ENCODE data around the gene TMC8. TPM values are rescaled to one million over a fixed set of nuclear protein-coding genes. Genes with fewer than 3 reads are reported as not detected.
A peak's percentile ranks its signal among the peaks of the same experiment; 100 is the strongest.

Gene TMC8
- polyA plus RNA-seq, 3 donors: 13.3 to 151 (median 15.1) TPM

GRCh38 chr17:78135858-78136500, 5.4 kb downstream of the TMC8 start:
- Mint-ChIP-seq H3K27ac (peak overlapping the region in 4 of 7 donors; percentile 4 to 60 (median 24)), H3K9me3 (no peaks in the 10 kb centered on the region), H3K4me1 (peaks cover 74% of the 10 kb centered on the region), H3K27me3 (ENCODE audit: low read depth in 3 of 3) (peaks cover 0 to 5% (median 0%) of the 10 kb centered on the region in 3 donors), H3K36me3 (peaks cover 43 to 56% of the 10 kb centered on the region in 2 donors), H3K4me3 (no peak overlapping the region)
- TF ChIP-seq CTCF (IDR thresholded peaks at IDR 0.05): no peak
- Histone ChIP-seq H3K27me3 (ENCODE audit: control insufficient read depth in 2 of 2, insufficient read depth in 2 of 2, low read length in 2 of 2) (no peaks in the 10 kb centered on the region), H4K20me1 (ENCODE audit: insufficient read depth, low read length) (peaks cover 77% of the 10 kb centered on the region), H2AFZ (ENCODE audit: insufficient read depth, low read depth, low read length, poor library complexity, severe bottlenecking) (no peak overlapping the region), H3K9me3 (replicated peaks in 1 of 2; ENCODE audit: control insufficient read depth in 1 of 2, insufficient read depth in 1 of 2, low read length in 2 of 2) (no peaks in the 10 kb centered on the region), H3K4me1 (ENCODE audit: control insufficient read depth in 1 of 2, insufficient read depth in 2 of 2, low read length in 2 of 2) (peaks cover 67 to 94% of the 10 kb centered on the region in 2 donors), H3K4me2 (replicated peaks; ENCODE audit: extremely low read depth, low read length, poor library complexity, severe bottlenecking) (no peak overlapping the region), H3K4me3 (replicated peaks in 1 of 3; ENCODE audit: low read depth in 2 of 3, low read length in 3 of 3) (no peak overlapping the region), H3K27ac (ENCODE audit: low read depth in 1 of 2, low read length in 2 of 2) (no peak overlapping the region), H3K9ac (ENCODE audit: insufficient read depth, low read length, poor library complexity, severe bottlenecking) (no peak overlapping the region), H3K36me3 (replicated peaks in 1 of 2; ENCODE audit: control insufficient read depth in 1 of 2, insufficient read depth in 2 of 2, low read length in 2 of 2) (peaks cover 36 to 41% of the 10 kb centered on the region in 2 donors), H3K79me2 (ENCODE audit: insufficient read depth, low read length) (peaks cover 38% of the 10 kb centered on the region)
- intact Hi-C loops (cut with micrococcal nuclease): loop anchor here (2.0 to 5.0 kb wide), 2 partner anchors 23 to 36 kb away; no protein-coding TSS in a partner anchor
- no peak for DNase-seq
- WGBS (ENCODE audit: insufficient coverage): 90% methylated on average over 5 of the region's 9 CpGs

- no peaks in the 10 kb centered on the region for H3K9me3 Mint-ChIP-seq
- Histone ChIP-seq H4K20me1 (ENCODE audit: insufficient read depth, low read length) (peaks cover 82% of the 10 kb centered on the region), H3K36me3 (replicated peaks in 1 of 2; ENCODE audit: control insufficient read depth in 1 of 2, insufficient read depth in 2 of 2, low read length in 2 of 2) (peaks cover 51 to 53% of the 10 kb centered on the region in 2 donors), H3K9me3 (replicated peaks in 1 of 2; ENCODE audit: control insufficient read depth in 1 of 2, insufficient read depth in 1 of 2, low read length in 2 of 2) (no peaks in the 10 kb centered on the region), H3K27ac (ENCODE audit: low read depth in 1 of 2, low read length in 2 of 2) (peak overlapping the region in 1 of 2 donors; percentile 39), H3K79me2 (ENCODE audit: insufficient read depth, low read length) (peaks cover 32% of the 10 kb centered on the region), H3K4me3 (replicated peaks in 1 of 3; ENCODE audit: low read depth in 2 of 3, low read length in 3 of 3) (peak overlapping the region in 1 of 3 experiments; percentile 26), H3K9ac (ENCODE audit: insufficient read depth, low read length, poor library complexity, severe bottlenecking) (no peak overlapping the region), H3K4me2 (replicated peaks; ENCODE audit: extremely low read depth, low read length, poor library complexity, severe bottlenecking) (peak overlapping the region; percentile 44), H3K27me3 (ENCODE audit: control insufficient read depth in 2 of 2, insufficient read depth in 2 of 2, low read length in 2 of 2) (no peaks in the 10 kb centered on the region), H2AFZ (ENCODE audit: insufficient read depth, low read depth, low read length, poor library complexity, severe bottlenecking) (no peak overlapping the region), H3K4me1 (ENCODE audit: control insufficient read depth in 1 of 2, insufficient read depth in 2 of 2, low read length in 2 of 2) (peaks cover 74 to 92% of the 10 kb centered on the region in 2 donors)
- peaks cover 0 to 5% (median 0%) of the 10 kb centered on the region in 3 donors for H3K27me3 Mint-ChIP-seq (ENCODE audit: low read depth in 3 of 3)
- H3K36me3 Mint-ChIP-seq: peaks cover 51 to 70% of the 10 kb centered on the region in 2 donors
- H3K4me1 Mint-ChIP-seq: peaks cover 76% of the 10 kb centered on the region
- intact Hi-C loops (cut with micrococcal nuclease): loop anchor here in 1 of 2 donors (5.0 kb wide), 1 partner anchor 35 kb away; no protein-coding TSS in a partner anchor
- TF ChIP-seq CTCF (IDR thresholded peaks at IDR 0.05): peak; percentile 72
- H3K27ac Mint-ChIP-seq: peak overlapping the region in 2 of 7 donors; percentile 41 to 49
- WGBS (ENCODE audit: insufficient coverage): 56% methylated on average over 14 of the region's 26 CpGs
- DNase-seq: peak; percentile 51 to 70 (median 59)
- peak overlapping the region in 1 of 2 donors; percentile 51 for H3K4me3 Mint-ChIP-seq
Observed at GRCh38 chr17:78137392-78138203, 7.0 kb downstream of the TMC8 start.
